Progenitor cell of endocrine pancreas (in vitro differentiated cells): ENCODE data around the gene CCDC14. TPM values are rescaled to one million over a fixed set of nuclear protein-coding genes. Genes with fewer than 3 reads are reported as not detected.
A peak's percentile ranks its signal among the peaks of the same experiment; 100 is the strongest.
"Not testable (repeated sequence)": the region's sequence is repeated elsewhere in the genome, so short reads cannot be mapped to it uniquely, and the experiment has no call there.

Experiments
- DNase-seq: peaks from one replicate; pipeline ENCODE4 v3.0.0; 2021; ENCODE audit warnings: low spot score; ENCODE audit not compliant: unreplicated experiment
- H3K27ac Mint-ChIP-seq: 2 replicates; pipeline ENCODE4 v1.8.0; 2021; ENCODE audit warnings: mild to moderate bottlenecking, moderate library complexity, mixed read lengths
- H3K27me3 Mint-ChIP-seq: 2 replicates; pipeline ENCODE4 v1.8.0; 2021; ENCODE audit warnings: mixed read lengths
- H3K36me3 Mint-ChIP-seq: 2 replicates; pipeline ENCODE4 v1.8.0; 2022; ENCODE audit warnings: mixed read lengths; ENCODE audit not compliant: insufficient read depth
- H3K4me1 Mint-ChIP-seq: 2 replicates; pipeline ENCODE4 v1.8.0; 2021; ENCODE audit warnings: low read depth, mixed read lengths
- H3K4me3 Mint-ChIP-seq: 2 replicates; pipeline ENCODE4 v1.8.0; 2021; ENCODE audit warnings: low read depth, mild to moderate bottlenecking, moderate library complexity, mixed read lengths
- H3K9me3 Mint-ChIP-seq: 2 replicates; pipeline ENCODE4 v1.8.0; 2021; ENCODE audit warnings: low read depth, mixed read lengths
- total RNA-seq: library from RNA; stranded (reverse); gene quantifications from 2 replicates; pipeline ENCODE4 v1.2.1, GENCODE V29; 2021
- TF ChIP-seq, protein P1 (sequence below): fragments of 200-600 bp; sonication (generic); IDR thresholded peaks from one replicate; pipeline ENCODE4 v1.5.0; 2021; ENCODE audit warnings: antibody characterized with exemption, mild to moderate bottlenecking; ENCODE audit not compliant: unreplicated experiment

The CCDC14 gene
- total RNA-seq, 1 donor from 2014 or later: 114 TPM

DNA sequence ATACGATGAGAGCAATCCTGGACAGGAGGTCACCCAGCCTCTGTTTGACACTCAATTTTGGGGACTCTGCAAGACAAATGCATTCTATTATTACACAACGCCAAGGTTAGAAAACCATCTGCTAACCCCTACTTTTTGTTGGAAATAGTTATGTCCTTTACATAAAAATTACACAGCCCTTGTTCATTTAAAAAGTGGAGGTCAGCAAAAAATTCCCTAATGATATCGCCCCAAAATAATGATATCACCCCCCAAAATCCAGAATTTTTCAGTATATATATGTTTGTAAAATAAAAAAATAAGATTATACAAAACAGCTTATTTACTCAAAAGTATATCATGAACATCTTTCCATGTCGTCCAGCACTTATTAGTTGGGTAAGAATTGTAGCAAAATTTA, 19.5 kb upstream of the CCDC14 start:
- Mint-ChIP-seq H3K36me3 (no peaks in the 10 kb centered on the region), H3K27ac (no peak overlapping the region), H3K4me3 (peak overlapping the region; percentile 53), H3K9me3 (no peaks in the 10 kb centered on the region), H3K4me1 (peaks cover 3% of the 10 kb centered on the region), H3K27me3 (peaks cover 44% of the 10 kb centered on the region)
- DNase-seq: no peak
- TF ChIP-seq, protein P1, sequence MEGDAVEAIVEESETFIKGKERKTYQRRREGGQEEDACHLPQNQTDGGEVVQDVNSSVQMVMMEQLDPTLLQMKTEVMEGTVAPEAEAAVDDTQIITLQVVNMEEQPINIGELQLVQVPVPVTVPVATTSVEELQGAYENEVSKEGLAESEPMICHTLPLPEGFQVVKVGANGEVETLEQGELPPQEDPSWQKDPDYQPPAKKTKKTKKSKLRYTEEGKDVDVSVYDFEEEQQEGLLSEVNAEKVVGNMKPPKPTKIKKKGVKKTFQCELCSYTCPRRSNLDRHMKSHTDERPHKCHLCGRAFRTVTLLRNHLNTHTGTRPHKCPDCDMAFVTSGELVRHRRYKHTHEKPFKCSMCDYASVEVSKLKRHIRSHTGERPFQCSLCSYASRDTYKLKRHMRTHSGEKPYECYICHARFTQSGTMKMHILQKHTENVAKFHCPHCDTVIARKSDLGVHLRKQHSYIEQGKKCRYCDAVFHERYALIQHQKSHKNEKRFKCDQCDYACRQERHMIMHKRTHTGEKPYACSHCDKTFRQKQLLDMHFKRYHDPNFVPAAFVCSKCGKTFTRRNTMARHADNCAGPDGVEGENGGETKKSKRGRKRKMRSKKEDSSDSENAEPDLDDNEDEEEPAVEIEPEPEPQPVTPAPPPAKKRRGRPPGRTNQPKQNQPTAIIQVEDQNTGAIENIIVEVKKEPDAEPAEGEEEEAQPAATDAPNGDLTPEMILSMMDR: no peak

DNA sequence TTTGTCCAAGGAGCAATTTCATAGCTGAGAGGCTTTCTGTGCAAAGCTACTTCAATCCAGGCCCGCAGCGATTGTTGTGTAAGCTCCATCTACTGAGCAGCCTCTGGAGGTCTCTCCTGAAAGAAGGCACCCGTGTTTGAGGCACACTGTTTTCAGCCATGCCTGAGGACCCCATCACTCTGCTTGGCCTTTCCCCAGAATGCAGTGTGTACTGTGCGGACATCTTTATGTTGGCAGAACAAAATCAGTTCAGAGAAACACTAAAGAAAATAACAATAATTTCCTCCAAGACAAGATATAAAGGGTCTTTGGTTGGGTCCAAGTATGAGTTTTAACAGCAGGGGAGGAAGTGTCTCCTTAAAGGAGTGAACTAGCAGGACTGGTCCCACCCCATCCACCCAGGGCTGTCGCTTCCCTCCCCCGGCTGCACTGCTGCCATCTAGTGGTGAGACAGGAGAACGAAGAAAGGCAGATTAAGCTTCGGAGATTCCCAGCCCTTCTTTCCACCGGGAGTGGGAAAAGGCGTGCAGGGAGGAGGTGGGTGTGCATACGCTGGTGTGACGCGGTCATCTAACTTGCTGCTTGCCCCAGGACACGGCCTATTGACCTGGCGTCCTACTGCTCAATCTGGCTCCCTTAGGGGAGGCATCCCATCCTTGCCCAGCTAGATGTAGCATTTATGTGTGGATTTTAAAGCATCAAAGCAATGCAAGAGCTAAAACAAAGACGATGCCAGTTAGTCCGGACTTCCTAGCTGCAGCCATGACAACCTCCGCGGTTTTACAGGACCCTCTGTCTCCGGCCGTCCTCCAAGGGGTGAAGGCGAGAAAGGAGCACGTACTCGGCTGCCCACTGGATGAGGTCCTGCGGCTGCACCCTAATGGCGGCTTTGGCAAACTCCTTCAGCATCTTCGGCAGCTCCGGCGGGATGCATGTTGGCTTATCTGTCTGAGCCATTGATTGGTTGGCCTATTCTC, 18.8 kb upstream of the CCDC14 start:
- TF ChIP-seq, protein P1: peak; percentile 78
- not testable (repeated sequence) for H3K9me3 Mint-ChIP-seq, H3K4me1 Mint-ChIP-seq, H3K27ac Mint-ChIP-seq, H3K36me3 Mint-ChIP-seq
- peaks cover 44% of the 10 kb centered on the region for H3K27me3 Mint-ChIP-seq
- peak; percentile 20 for DNase-seq
- H3K4me3 Mint-ChIP-seq: peak overlapping the region; percentile 53

DNA sequence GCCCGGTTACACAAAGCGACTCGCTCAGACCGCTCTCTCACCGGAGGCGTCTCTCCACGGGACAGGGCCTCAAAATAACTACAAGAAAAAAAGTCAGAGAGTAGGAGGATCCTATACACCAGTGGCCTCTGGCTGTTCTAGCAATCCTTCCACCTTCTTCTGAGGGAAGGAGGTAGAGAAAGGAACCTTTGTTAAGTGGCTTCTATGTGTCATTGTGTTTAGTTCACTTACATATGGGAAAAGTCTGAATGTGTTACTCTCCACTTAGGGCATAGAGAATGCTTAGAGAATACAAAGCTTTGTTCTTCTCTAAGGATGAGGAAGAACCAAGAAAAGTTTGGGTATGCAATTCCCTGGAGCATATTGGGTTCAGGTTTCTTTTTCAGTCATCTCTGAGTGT, 15.9 kb upstream of the CCDC14 start:
- not testable (repeated sequence) for H3K27ac Mint-ChIP-seq, H3K4me3 Mint-ChIP-seq, DNase-seq, H3K36me3 Mint-ChIP-seq, H3K9me3 Mint-ChIP-seq, H3K4me1 Mint-ChIP-seq
- H3K27me3 Mint-ChIP-seq: peaks cover 30% of the 10 kb centered on the region

DNA sequence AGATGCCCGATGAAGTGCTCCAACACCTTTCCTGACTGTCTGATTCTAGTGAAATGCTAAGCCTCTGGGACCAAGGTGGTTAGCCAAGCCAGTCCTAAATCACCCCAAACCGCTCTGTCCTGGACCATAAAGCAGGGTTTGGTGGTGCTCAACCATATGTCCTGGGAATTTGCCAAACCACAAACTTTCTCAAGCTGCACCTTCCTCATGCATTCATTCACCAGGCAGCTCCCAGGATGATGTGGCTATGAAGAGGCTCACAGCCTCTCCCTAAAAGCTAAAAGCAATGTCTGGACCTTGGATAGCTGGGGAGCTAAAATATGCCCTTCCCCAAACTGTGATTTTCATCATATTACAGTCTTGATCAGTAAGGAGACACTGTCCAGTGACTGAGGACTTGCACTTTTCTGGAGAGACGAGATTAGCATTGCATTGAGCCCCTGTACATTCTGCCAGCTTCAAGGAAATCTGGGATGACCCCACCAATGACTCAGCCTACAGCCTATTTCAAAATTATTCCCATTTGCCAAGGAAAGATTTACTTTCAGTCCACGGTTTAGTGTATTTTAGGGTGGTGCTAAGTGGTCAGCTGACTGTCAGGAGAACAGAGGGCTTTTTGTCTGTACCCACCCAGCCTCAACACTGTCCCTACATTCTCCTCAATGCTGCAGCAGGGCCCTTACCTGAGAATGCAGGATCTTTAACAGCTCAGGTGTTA, 15.3 kb upstream of the CCDC14 start:
- not testable (repeated sequence) for H3K27ac Mint-ChIP-seq, H3K36me3 Mint-ChIP-seq, H3K4me1 Mint-ChIP-seq, H3K9me3 Mint-ChIP-seq, DNase-seq, H3K4me3 Mint-ChIP-seq
- H3K27me3 Mint-ChIP-seq: peaks cover 24% of the 10 kb centered on the region

DNA sequence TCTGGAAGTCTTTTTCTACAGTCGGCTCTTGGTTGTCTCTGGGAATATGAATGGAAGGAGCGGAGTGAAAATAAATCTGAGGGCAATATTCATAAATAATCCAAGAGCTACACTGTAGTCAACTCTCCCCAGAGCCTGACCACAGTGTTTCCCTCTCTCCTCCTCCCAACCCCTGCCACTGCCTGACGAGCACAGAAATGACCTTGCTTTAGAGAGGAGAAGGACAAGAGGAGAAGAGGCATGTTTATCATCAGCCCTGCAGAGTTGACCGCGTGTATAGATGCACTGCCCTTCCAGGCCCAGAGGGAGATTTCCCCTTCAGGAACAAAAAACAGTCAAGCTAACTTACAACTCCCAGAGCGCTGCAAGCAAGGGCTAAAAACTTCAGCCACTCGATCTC, 14.0 kb upstream of the CCDC14 start:
- H3K4me1 Mint-ChIP-seq, H3K36me3 Mint-ChIP-seq, H3K27ac Mint-ChIP-seq, DNase-seq, H3K9me3 Mint-ChIP-seq, H3K4me3 Mint-ChIP-seq: not testable (repeated sequence)
- peaks cover 12% of the 10 kb centered on the region for H3K27me3 Mint-ChIP-seq

DNA sequence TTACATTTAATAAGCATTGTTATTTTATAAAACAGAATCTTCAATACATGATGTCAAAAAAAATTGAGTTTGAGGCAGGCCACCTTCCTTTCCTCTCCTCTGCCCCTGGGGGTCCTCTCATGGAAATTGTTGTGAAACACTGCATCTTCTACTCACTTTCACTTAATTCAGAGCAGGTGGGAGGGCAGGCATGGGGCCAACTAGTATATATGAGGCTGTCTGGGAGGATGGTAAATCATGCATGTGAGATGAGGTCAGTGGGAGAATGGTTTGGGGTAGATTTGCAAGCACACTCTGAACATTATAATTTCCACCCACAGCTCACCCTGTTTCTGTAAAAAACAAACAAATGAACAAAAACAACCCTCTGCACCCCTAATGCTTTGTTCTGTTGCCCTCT, 10.4 kb upstream of the CCDC14 start:
- Mint-ChIP-seq H3K27ac (no peak overlapping the region), H3K9me3 (no peaks in the 10 kb centered on the region), H3K36me3 (no peaks in the 10 kb centered on the region), H3K4me1 (peaks cover 10% of the 10 kb centered on the region), H3K4me3 (no peak overlapping the region), H3K27me3 (peaks cover 6% of the 10 kb centered on the region)
- TF ChIP-seq, protein P1: no peak
- no peak for DNase-seq

DNA sequence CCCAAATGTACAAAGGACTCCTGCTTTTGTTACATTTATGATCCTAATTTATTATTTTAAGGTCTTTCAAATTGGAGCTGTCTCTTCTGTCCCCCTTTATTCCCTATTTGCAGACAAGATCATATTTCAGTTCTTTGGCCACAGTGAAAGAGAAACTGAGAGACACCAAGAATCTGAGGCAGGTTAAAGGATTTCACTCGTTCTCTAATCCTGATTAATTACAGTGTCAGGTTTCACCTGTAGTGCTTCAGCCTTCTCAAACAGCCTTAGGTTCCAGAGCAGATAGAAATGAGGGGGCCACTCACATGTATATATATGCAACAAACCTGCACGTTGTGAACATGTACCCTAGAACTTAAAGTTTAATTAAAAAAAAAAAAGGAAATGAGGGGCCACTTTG, 6.2 kb upstream of the CCDC14 start:
- not testable (repeated sequence) for H3K4me1 Mint-ChIP-seq

DNA sequence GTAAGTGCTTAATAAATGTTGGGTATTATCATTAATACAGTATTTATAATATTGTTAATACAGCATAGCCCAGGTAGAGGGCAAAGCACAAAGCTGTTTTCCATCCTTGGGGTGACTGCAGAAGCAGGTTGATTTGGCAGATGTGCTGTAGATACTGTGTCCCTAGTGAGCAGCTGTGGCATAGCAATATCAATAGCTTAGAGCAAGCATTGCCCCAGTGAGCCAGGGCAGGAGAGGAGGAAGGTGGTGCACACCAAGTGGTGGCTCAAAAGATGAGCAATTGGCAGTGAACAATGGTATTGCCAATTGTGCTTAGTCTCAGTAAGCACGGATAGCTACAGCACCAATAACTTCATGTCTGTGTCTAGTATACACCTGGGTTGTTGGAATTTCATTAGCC, 5.8 kb upstream of the CCDC14 start:
- H3K27ac Mint-ChIP-seq, H3K4me1 Mint-ChIP-seq: not testable (repeated sequence)

More for the DNA sequence above, 6.2 kb upstream of the CCDC14 start:
- H3K36me3 Mint-ChIP-seq, H3K9me3 Mint-ChIP-seq, DNase-seq, H3K27ac Mint-ChIP-seq, H3K4me3 Mint-ChIP-seq, H3K27me3 Mint-ChIP-seq: not testable (repeated sequence)

DNA sequence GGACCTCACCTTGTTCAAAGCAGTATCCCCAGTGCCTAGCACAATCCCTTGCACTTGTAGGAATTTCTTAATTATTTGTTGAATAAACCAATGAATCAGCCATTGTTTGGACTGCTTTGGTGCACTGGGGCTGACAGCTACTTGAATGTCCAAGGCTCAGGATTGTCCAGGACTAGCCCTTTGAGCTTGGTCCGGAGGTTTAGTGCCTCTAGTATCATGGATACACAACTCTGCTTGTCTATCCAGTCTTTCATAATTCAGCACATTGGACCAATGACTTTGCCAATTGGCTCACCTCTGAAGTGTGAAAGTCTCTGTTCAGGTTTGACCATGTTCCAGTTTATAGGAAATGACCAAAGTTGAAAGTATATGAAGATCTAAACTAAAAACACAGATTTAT, 3.8 kb upstream of the CCDC14 start:
- not testable (repeated sequence) for DNase-seq, H3K4me3 Mint-ChIP-seq, H3K27me3 Mint-ChIP-seq, H3K9me3 Mint-ChIP-seq, H3K36me3 Mint-ChIP-seq, H3K27ac Mint-ChIP-seq
- H3K4me1 Mint-ChIP-seq: peaks cover 16% of the 10 kb centered on the region

More for the DNA sequence above, 5.8 kb upstream of the CCDC14 start:
- H3K27me3 Mint-ChIP-seq, H3K36me3 Mint-ChIP-seq, H3K9me3 Mint-ChIP-seq, DNase-seq, H3K4me3 Mint-ChIP-seq: not testable (repeated sequence)
